ENCODE measurements around the gene ADGRL2. TPM values are rescaled to one million over a fixed set of nuclear protein-coding genes. Genes with fewer than 3 reads are reported as not detected.

Gene ADGRL2
- total RNA-seq, 3 donors from 2014 or later = 59.6 to 78.0 (median 74.7) TPM

DNA sequence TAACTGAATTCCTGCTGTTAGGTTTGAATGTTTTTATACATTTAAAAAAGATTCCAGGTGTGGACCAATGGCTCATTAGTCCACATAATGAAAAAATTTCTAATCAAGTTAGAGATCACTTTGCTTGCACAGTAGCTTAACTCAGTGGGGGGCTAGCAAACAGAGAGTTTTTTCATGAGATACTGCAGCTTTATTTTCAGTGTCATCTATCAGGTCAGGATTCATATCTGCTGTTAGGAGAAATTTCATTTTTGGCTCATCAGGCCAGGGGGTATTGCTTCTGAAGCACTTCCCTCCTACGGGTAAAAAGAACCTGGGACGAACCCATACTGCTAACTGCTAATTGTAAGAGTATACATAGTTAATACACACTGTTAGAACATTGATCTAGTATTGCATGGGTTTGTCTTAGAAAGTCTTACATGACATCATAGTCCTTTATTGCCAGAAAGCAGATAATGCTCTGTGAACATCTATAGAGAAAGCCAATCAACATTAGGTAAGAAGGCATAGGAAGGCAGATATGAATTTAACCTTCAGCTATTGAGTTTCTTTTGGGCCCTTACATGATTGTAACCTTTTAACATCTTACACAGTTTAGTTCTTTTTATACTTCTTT lies 38.0 kb downstream of the ADGRL2 start:
- no peaks in the 10 kb centered on the region for H3K9me3 ChIP-seq
- no peak overlapping the region for H3K4me3 ChIP-seq
- H3K36me3 ChIP-seq = no peaks in the 10 kb centered on the region
- peaks cover 0 to 9% of the 10 kb centered on the region in 2 donors for H3K4me1 ChIP-seq
- TF ChIP-seq POLR2A (IDR thresholded peaks at IDR 0.05) (no peak), POLR2AphosphoS5 (IDR thresholded peaks at IDR 0.05) (no peak)
- TF ChIP-seq, protein P1, sequence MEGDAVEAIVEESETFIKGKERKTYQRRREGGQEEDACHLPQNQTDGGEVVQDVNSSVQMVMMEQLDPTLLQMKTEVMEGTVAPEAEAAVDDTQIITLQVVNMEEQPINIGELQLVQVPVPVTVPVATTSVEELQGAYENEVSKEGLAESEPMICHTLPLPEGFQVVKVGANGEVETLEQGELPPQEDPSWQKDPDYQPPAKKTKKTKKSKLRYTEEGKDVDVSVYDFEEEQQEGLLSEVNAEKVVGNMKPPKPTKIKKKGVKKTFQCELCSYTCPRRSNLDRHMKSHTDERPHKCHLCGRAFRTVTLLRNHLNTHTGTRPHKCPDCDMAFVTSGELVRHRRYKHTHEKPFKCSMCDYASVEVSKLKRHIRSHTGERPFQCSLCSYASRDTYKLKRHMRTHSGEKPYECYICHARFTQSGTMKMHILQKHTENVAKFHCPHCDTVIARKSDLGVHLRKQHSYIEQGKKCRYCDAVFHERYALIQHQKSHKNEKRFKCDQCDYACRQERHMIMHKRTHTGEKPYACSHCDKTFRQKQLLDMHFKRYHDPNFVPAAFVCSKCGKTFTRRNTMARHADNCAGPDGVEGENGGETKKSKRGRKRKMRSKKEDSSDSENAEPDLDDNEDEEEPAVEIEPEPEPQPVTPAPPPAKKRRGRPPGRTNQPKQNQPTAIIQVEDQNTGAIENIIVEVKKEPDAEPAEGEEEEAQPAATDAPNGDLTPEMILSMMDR (IDR thresholded peaks at IDR 0.05) = no peak
- no peak for DNase-seq (ENCODE audit: low spot score in 2 of 2)
- no peak overlapping the region for H3K27ac ChIP-seq
- no peaks in the 10 kb centered on the region for H3K27me3 ChIP-seq
- intact Hi-C loops (cut with DNase I; ENCODE audit: low total_unique reads) = no loop called here

DNA sequence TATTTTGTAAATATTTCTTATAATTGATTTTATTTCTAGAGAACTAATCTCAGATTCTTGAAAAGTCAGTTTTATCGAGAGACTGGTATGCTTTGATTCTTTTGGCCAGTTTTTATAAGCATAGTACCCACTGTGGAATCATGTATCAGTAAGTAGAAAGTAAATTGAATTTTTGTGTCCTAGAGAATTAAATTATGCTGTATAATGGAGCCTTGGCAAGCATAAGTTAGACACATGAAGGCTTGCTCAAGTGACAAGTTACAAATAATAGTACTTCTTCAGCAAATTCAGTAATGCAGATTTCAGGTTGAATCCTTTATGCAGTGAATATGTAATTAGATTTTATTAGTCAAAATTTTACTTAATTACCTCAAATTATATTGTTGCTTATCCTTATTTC lies 40.1 kb downstream of the ADGRL2 start:
- no peak overlapping the region for H3K4me3 ChIP-seq
- intact Hi-C loops (cut with DNase I; ENCODE audit: low total_unique reads) = no loop called here
- no peaks in the 10 kb centered on the region for H3K27me3 ChIP-seq
- no peaks in the 10 kb centered on the region for H3K36me3 ChIP-seq
- no peak overlapping the region for H3K27ac ChIP-seq
- H3K4me1 ChIP-seq = peaks cover 0 to 4% of the 10 kb centered on the region in 2 donors
- no peak for DNase-seq (ENCODE audit: low spot score in 2 of 2)
- TF ChIP-seq, protein P1 (IDR thresholded peaks at IDR 0.05) = no peak
- TF ChIP-seq POLR2AphosphoS5 (IDR thresholded peaks at IDR 0.05) (no peak), POLR2A (IDR thresholded peaks at IDR 0.05) (no peak)
- no peaks in the 10 kb centered on the region for H3K9me3 ChIP-seq

DNA sequence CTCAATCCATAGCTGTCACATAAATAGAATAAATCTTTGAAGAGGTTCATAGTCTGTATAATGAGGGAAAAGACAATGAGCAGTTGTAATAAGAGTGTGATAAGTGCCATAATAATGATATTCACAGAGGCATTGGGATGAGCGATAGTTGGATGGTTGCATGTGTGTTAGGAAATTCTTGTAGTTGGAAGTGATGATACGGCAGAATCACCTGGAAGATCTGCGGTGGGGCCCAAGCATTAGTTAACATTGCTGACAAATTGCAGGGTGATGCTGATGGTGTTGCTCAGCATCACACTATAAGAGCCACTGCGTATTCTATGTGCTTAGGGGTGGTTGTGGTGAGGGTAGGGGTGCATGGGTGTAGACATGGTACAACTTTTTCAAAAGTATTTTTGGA lies 41.1 kb downstream of the ADGRL2 start:
- H3K36me3 ChIP-seq = no peaks in the 10 kb centered on the region
- no peak for DNase-seq (ENCODE audit: low spot score in 2 of 2)
- H3K4me1 ChIP-seq = no peaks in the 10 kb centered on the region
- no peak overlapping the region for H3K27ac ChIP-seq
- H3K4me3 ChIP-seq = no peak overlapping the region
- no peaks in the 10 kb centered on the region for H3K27me3 ChIP-seq
- intact Hi-C loops (cut with DNase I; ENCODE audit: low total_unique reads) = no loop called here
- no peak for TF ChIP-seq POLR2A (IDR thresholded peaks at IDR 0.05)
- TF ChIP-seq POLR2AphosphoS5 (IDR thresholded peaks at IDR 0.05) = no peak
- TF ChIP-seq, protein P1 (IDR thresholded peaks at IDR 0.05) = no peak
- H3K9me3 ChIP-seq = no peaks in the 10 kb centered on the region

DNA sequence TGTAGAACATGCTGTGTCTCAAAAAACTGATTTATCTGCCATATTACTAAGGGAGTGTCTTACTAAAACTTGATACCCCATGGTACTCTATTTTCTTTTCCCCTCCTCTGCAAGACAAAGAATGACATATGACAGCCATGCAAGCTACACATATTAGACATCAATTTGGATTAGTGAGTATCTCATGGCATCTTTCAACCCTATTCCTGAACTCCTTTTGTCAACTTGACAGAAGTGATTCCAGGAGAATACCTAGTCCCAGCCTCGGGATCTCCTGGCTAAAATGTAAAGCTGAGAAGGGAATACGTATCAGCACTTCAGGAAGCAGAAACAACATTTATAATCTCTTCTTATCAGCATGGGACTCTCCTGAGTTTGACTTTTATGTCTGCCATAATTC lies 43.7 kb downstream of the ADGRL2 start:
- DNase-seq (ENCODE audit: low spot score in 2 of 2) = no peak
- intact Hi-C loops (cut with DNase I; ENCODE audit: low total_unique reads) = no loop called here
- no peak for TF ChIP-seq POLR2AphosphoS5 (IDR thresholded peaks at IDR 0.05)
- TF ChIP-seq POLR2A (IDR thresholded peaks at IDR 0.05) = no peak
- TF ChIP-seq, protein P1 (IDR thresholded peaks at IDR 0.05) = no peak
- Histone ChIP-seq H3K9me3 (no peaks in the 10 kb centered on the region), H3K4me3 (no peak overlapping the region), H3K36me3 (no peaks in the 10 kb centered on the region), H3K27me3 (no peaks in the 10 kb centered on the region), H3K27ac (no peak overlapping the region), H3K4me1 (no peaks in the 10 kb centered on the region)

DNA sequence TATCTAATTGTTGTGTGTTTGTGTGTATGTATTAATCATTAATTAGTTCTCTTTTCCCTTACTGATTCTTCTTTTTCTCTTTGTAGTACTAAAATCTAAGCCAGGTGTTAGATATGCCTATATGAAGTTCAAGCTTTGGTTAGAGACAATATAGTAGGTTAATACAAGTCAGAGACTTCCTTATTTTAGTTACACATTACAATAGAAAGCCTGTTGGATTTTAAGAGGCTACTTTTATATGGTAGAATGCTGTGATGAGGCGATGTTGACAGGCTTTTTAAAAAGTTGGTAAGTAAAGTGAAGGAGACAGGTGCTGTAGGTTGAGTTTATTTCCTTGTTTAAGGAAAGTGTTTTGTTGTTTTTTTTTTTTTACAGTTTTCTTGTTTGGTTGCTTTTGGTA lies 45.9 kb downstream of the ADGRL2 start:
- Histone ChIP-seq H3K36me3 (no peaks in the 10 kb centered on the region), H3K27ac (no peak overlapping the region), H3K4me1 (no peaks in the 10 kb centered on the region), H3K9me3 (no peaks in the 10 kb centered on the region), H3K27me3 (no peaks in the 10 kb centered on the region), H3K4me3 (no peak overlapping the region)
- TF ChIP-seq, protein P1 (IDR thresholded peaks at IDR 0.05) = no peak
- DNase-seq (ENCODE audit: low spot score in 2 of 2) = no peak
- intact Hi-C loops (cut with DNase I; ENCODE audit: low total_unique reads) = no loop called here
